GM12878 (cell line): ENCODE results near the gene KIF22. TPM values are rescaled to one million over a fixed set of nuclear protein-coding genes. Genes with fewer than 3 reads are reported as not detected.

Experiments
- ATAC-seq: fragments of 200-7000 bp; cut with Tn5 transposase; 3 replicates; pipeline ENCODE4 v1.9.1; 2020; ENCODE audit warnings: mild to moderate bottlenecking, moderate library complexity
- BruUV-seq: library from RNA; stranded (reverse); fragments of 400-500 nt; replicated peaks from 2 replicates; lab custom pipeline; 2021; lab: Mats Ljungman, UMichigan
- CTCF ChIA-PET: fragments of 300-600 bp; sonication (Branson Sonifier 250); formaldehyde crosslinking; extraction: SDS; loops from one replicate; lab custom pipeline; 2021; ENCODE audit warnings: inconsistent platforms; lab: Yijun Ruan, JAX
- POLR2A ChIA-PET: fragments of 350-600 bp; formaldehyde crosslinking; extraction: SDS; loops from one replicate; lab custom pipeline; 2021; ENCODE audit warnings: inconsistent platforms; lab: Charles Lee
- RAD21 ChIA-PET: fragments of 300-600 bp; sonication (Branson Sonifier 250); formaldehyde crosslinking; loops from one replicate; lab custom pipeline; 2023; ENCODE audit warnings: antibody characterized with exemption; ENCODE audit not compliant: unreplicated experiment; lab: Charles Lee
- SMC1A ChIA-PET: fragments of 300-600 bp; sonication (Branson Sonifier 250); formaldehyde crosslinking; loops from one replicate; lab custom pipeline; 2023; ENCODE audit not compliant: unreplicated experiment, uncharacterized antibody; lab: Charles Lee
- DNase-seq: peaks from one replicate; pipeline ENCODE4 v3.0.0-alpha.2; 2011; ENCODE audit warnings: low read depth, low spot score
- FAIRE-seq: peaks from 3 replicates; lab custom pipeline; 2011; peaks lifted over from hg19 to GRCh38; lab: Jason Lieb, UNC
- H2AFZ ChIP-seq: 2 replicates; pipeline ENCODE4 v1.6.0; 2011; ENCODE audit warnings: low read depth, low read length, control low read depth; ENCODE audit not compliant: control insufficient read depth
- H3K27ac ChIP-seq: 2 replicates; pipeline ENCODE4 v1.5.1; 2011; ENCODE audit warnings: control low read depth; ENCODE audit not compliant: control insufficient read depth, insufficient read depth
- H3K27me3 ChIP-seq, 2 experiments: replicated peaks in 1 of 2; 2 replicates each; pipeline versions ENCODE4 v1.6.0 to v1.6.1; 2011; ENCODE audit warnings: low read length in 1 of 2; ENCODE audit not compliant: control insufficient read depth in 2 of 2, insufficient read depth in 2 of 2
- H3K36me3 ChIP-seq, 2 experiments: 2 replicates each; pipeline ENCODE4 v1.5.1; 2011; ENCODE audit warnings: low read length in 1 of 2; ENCODE audit not compliant: control insufficient read depth in 2 of 2, insufficient read depth in 2 of 2
- H3K4me1 ChIP-seq: 2 replicates; pipeline ENCODE4 v1.6.1; 2011; ENCODE audit warnings: mild to moderate bottlenecking, low read length, moderate library complexity, mixed read lengths; ENCODE audit not compliant: control insufficient read depth, insufficient read depth
- H3K4me2 ChIP-seq: 2 replicates; pipeline ENCODE4 v1.6.0; 2011; ENCODE audit warnings: control low read depth; ENCODE audit not compliant: control insufficient read depth, insufficient read depth
- H3K4me3 ChIP-seq: fragments of 200-600 bp; sonication (generic); 2 replicates; pipeline ENCODE4 v1.5.1; 2016
- H3K79me2 ChIP-seq: 2 replicates; pipeline ENCODE4 v1.6.0; 2011; ENCODE audit warnings: low read length; ENCODE audit not compliant: control insufficient read depth, insufficient read depth
- H3K9ac ChIP-seq: 2 replicates; pipeline ENCODE4 v1.8.0; 2011; ENCODE audit warnings: low read length, control low read depth, mixed read lengths; ENCODE audit not compliant: control insufficient read depth, insufficient read depth
- H3K9me3 ChIP-seq: replicated peaks from 3 replicates; pipeline ENCODE4 v1.5.1; 2011; ENCODE audit warnings: mild to moderate bottlenecking, low read length; ENCODE audit not compliant: control insufficient read depth, insufficient read depth
- H4K20me1 ChIP-seq: 2 replicates; pipeline ENCODE4 v1.6.0; 2011; ENCODE audit not compliant: control insufficient read depth, insufficient read depth
- CEBPZ ChIP-seq: fragments of 150-350 bp; IDR thresholded peaks from 2 replicates; pipeline ENCODE4 v1.6.1; 2016; ENCODE audit warnings: low read depth, low read length
- CREM ChIP-seq: IDR thresholded peaks from 2 replicates; pipeline ENCODE4 v1.6.1; 2014; ENCODE audit warnings: antibody characterized with exemption, low read depth
- E4F1 ChIP-seq: fragments of 450-650 bp; IDR thresholded peaks from 2 replicates; pipeline ENCODE4 v1.6.1; 2018; ENCODE audit warnings: borderline replicate concordance, mild to moderate bottlenecking; ENCODE audit not compliant: partially characterized antibody
- EED ChIP-seq: sonication (generic); IDR thresholded peaks from 2 replicates; pipeline ENCODE4 v1.6.1; 2016; ENCODE audit warnings: antibody characterized with exemption, low read depth
- ESRRA ChIP-seq: IDR thresholded peaks from 2 replicates; pipeline ENCODE4 v1.6.1; 2012; ENCODE audit warnings: mild to moderate bottlenecking, low read length, improper control_type of control experiment
- HDAC6 ChIP-seq: fragments of 200-600 bp; sonication (generic); IDR thresholded peaks from one replicate; pipeline ENCODE4 v1.8.0; 2017; ENCODE audit warnings: antibody characterized with exemption; ENCODE audit not compliant: unreplicated experiment
- MXI1 ChIP-seq: fragments of 150-350 bp; IDR thresholded peaks from 2 replicates; pipeline ENCODE4 v1.6.1; 2011; ENCODE audit warnings: low read depth, mild to moderate bottlenecking, inconsistent platforms, low read length, improper control_type of control experiment
- RUNX3 ChIP-seq: IDR thresholded peaks from 2 replicates; pipeline ENCODE4 v1.6.1; 2012; ENCODE audit warnings: low read length, inconsistent platforms
- ZNF24 ChIP-seq: fragments of 450-650 bp; IDR thresholded peaks from 2 replicates; pipeline ENCODE4 v1.6.1; 2017; ENCODE audit warnings: antibody characterized with exemption, mild to moderate bottlenecking
- WGBS: methylation state at CpG from one replicate; pipeline ENCODE4 v1.1.6; 2016; ENCODE audit warnings: low lambda C conversion rate; ENCODE audit not compliant: insufficient replicate concordance, insufficient coverage; ENCODE audit errors: missing lambda C conversion rate; 5-methylcytosine and 5-hydroxymethylcytosine counted together
- in situ Hi-C: fragments of 300-500 bp; cut with MboI; formaldehyde crosslinking; loops from 9 replicates; pipeline ENCODE4 v1.14.3; 2018; ENCODE audit warnings: mixed read lengths
- intact Hi-C: fragments of 100-400 bp; cut with micrococcal nuclease; formaldehyde crosslinking; loops from one replicate; pipeline ENCODE4 v1.14.2; 2022; ENCODE audit not compliant: unreplicated experiment
- polyA plus RNA-seq, 11 experiments: library from polyadenylated mRNA; depleted of rRNA in 4 of 11; unstranded in 6 of 11; stranded (reverse) in 5 of 11; fragments of >200 nt; fragmentation: Nextera tagmentation in 4 of 11; fragmentation: Illumina TruSeq in 1 of 11; extraction: Ambion mirVana in 4 of 11; extraction: Trizol in 1 of 11; gene quantifications; 1 replicate in 1 of 11; 2 replicates in 10 of 11; pipeline versions ENCODE4 v1.2.1 to v1.2.3, GENCODE V29; 2011 to 2016; ENCODE audit warnings: inconsistent platforms in 2 of 11, missing spikeins in 2 of 11, low read depth in 1 of 11
- total RNA-seq, 4 experiments: library from RNA; depleted of rRNA in 3 of 4; stranded (reverse); fragments of >200 nt in 3 of 4; fragmentation: Illumina TruSeq in 1 of 4; extraction: Trizol in 1 of 4; gene quantifications; 2 replicates each; pipeline versions ENCODE4 v1.2.1 to v1.2.3, GENCODE V29; 2013 to 2021
- TF ChIP-seq, protein P1 (sequence below): IDR thresholded peaks from 2 replicates; pipeline ENCODE4 v1.6.1; 2012; ENCODE audit warnings: low read length, inconsistent platforms

The KIF22 gene
- total and polyA plus RNA-seq, 10 of the 15 experiments (the other 5 are each of a cell fraction or from before 2014, with no cell fraction given), result 7.6 to 158 (median 132) TPM

DNA sequence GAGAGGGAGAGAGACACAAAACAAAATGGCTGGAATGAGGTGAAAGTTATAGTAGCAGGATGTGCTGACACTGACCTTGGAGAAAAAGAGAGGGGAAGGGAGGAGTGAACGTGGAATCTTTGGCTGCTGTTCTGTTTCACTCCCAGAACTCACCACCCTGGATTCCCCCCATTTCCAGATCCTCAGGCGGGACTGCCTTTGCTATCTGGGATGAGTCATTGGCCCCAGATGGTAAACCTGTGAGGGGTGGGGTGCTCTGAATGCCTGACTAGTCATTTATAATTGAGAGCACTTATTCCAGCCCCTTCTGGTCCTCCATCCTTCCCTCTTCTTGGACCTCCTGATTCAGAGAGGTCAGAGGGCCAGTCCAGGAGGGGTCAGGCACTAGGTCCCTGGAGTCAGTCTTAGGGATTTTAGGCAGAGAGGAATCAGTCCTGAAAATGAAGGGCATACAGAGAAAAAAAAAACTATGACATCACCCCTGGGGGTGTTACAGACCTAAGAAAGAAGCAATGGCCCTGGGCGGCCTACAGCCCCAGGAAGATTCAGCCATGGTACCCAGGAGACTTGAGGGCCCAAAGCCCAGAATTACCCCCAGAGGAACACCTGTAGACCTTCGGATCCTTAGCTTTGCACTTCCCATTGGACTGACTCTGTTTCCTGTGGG, 14.7 kb upstream of the KIF22 start:
- Histone ChIP-seq H3K4me2 (no peak overlapping the region), H3K9me3 (no peaks in the 10 kb centered on the region), H3K4me3 (no peak overlapping the region), H3K79me2 (no peaks in the 10 kb centered on the region), H4K20me1 (no peaks in the 10 kb centered on the region), H2AFZ (no peak overlapping the region), H3K27me3 (no peaks in the 10 kb centered on the region), H3K9ac (no peak overlapping the region), H3K36me3 (no peaks in the 10 kb centered on the region)
- no peak for DNase-seq
- intact Hi-C loops, result no loop called here
- SMC1A ChIA-PET, result no interaction called here
- TF ChIP-seq, protein P1, sequence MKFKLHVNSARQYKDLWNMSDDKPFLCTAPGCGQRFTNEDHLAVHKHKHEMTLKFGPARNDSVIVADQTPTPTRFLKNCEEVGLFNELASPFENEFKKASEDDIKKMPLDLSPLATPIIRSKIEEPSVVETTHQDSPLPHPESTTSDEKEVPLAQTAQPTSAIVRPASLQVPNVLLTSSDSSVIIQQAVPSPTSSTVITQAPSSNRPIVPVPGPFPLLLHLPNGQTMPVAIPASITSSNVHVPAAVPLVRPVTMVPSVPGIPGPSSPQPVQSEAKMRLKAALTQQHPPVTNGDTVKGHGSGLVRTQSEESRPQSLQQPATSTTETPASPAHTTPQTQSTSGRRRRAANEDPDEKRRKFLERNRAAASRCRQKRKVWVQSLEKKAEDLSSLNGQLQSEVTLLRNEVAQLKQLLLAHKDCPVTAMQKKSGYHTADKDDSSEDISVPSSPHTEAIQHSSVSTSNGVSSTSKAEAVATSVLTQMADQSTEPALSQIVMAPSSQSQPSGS, result no peak
- TF ChIP-seq ZNF24 (no peak), CREM (no peak), HDAC6 (no peak), RUNX3 (no peak), MXI1 (no peak), E4F1 (no peak), ESRRA (no peak), CEBPZ (no peak), EED (no peak)
- TF ChIP-seq, all 136 proteins: peak for 0
- Histone ChIP-seq H3K27ac (no peak overlapping the region), H3K4me1 (no peaks in the 10 kb centered on the region)
- in situ Hi-C loops, result no loop called here
- FAIRE-seq (no peak), ATAC-seq (no peak)
- ChIA-PET CTCF (no interaction called here), POLR2A (no interaction called here), RAD21 (no interaction called here)
- BruUV-seq, result no TSS peak
- WGBS, result 56% methylated on average over 4 of the region's 4 CpGs
